Keratinocyte (primary cell): Measurements from ENCODE around the gene POR.

Source experiments
- EZH2 ChIP-seq: IDR thresholded peaks from one replicate; pipeline ENCODE4 v1.6.1; 2012; ENCODE audit warnings: inconsistent platforms, mild to moderate bottlenecking, low read length, moderate library complexity
- TF ChIP-seq, protein P1 (sequence below), 3 experiments: IDR thresholded peaks in 1 of 3; conservative IDR thresholded peaks in 1 of 3; optimal IDR thresholded peaks in 1 of 3; 2 replicates in 2 of 3; 3 replicates in 1 of 3; pipeline versions ENCODE3 to v1.5.1; 2011; ENCODE audit warnings: low read length in 3 of 3, mild to moderate bottlenecking in 3 of 3, moderate library complexity in 2 of 3, control low read depth in 1 of 3, inconsistent platforms in 1 of 3; ENCODE audit not compliant: insufficient read depth in 2 of 3; ENCODE audit errors: extremely low read depth in 1 of 3

DNA sequence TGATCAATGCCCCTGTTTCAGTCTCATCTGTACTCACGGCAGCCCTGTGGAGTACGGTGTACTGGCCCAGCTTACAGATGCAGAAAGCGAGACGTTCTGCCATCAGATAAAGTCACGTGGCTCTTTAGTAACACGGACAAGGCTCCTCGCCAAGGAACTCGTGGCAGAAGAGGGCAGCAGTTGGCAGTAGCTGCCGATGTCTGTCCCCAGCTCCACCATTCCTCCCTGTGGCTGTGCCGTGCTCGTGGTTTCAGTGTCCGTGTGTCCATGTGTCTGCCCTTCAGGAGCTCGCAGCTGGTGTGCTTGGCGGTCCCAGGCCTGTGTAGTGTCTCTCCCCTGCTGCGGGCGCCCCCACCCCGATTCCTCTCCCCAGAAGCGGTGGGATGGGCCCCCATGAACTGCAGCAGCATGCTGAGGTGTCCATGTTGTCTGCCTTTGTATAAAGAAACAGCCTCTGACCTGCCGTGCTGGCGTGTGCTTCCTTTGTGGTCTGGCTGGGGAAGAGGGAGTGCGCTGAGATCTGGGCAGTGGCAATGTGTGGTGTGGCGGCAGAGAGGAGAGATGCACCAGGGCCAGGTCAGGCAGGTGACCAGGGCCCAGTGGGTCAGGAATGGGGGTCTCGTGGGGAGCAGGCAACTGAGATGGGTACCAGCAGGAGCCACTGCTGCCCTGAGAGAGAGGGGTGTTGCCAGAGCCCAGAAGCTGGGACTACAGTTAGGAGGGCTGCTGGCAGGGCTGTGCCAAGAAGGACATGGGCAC is 26.3 kb upstream of the POR start:
- no peak for TF ChIP-seq EZH2
- TF ChIP-seq, protein P1, sequence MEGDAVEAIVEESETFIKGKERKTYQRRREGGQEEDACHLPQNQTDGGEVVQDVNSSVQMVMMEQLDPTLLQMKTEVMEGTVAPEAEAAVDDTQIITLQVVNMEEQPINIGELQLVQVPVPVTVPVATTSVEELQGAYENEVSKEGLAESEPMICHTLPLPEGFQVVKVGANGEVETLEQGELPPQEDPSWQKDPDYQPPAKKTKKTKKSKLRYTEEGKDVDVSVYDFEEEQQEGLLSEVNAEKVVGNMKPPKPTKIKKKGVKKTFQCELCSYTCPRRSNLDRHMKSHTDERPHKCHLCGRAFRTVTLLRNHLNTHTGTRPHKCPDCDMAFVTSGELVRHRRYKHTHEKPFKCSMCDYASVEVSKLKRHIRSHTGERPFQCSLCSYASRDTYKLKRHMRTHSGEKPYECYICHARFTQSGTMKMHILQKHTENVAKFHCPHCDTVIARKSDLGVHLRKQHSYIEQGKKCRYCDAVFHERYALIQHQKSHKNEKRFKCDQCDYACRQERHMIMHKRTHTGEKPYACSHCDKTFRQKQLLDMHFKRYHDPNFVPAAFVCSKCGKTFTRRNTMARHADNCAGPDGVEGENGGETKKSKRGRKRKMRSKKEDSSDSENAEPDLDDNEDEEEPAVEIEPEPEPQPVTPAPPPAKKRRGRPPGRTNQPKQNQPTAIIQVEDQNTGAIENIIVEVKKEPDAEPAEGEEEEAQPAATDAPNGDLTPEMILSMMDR (optimal IDR thresholded peaks at IDR 0.05 in 1 of 3, IDR thresholded peaks at IDR 0.05 in 1 of 3, conservative IDR thresholded peaks at IDR 0.05 in 1 of 3; ENCODE audit: extremely low read depth in 1 of 3, insufficient read depth in 2 of 3, low read length in 3 of 3), result no peak
